Gastroesophageal sphincter (tissue), 3 donors: Measurements from ENCODE around the gene POMZP3.
"Not testable (repeated sequence)": the region's sequence is repeated elsewhere in the genome, so short reads cannot be mapped to it uniquely, and the experiment has no call there.

Experiments
- POLR2A ChIP-seq, 2 donors: fragments of 450-650 bp; IDR thresholded peaks; one replicate each; pipeline ENCODE4 v1.6.1; 2017; ENCODE audit warnings: antibody characterized with exemption in 2 of 2, mild to moderate bottlenecking in 2 of 2, moderate library complexity in 1 of 2
- TF ChIP-seq, protein P1 (sequence below), 4 experiments: fragments of 200-600 bp in 2 of 4; fragments of 450-650 bp in 2 of 4; sonication (generic) in 1 of 4; IDR thresholded peaks; one replicate each; pipeline ENCODE4 v1.5.1; 2017 to 2019; ENCODE audit warnings: antibody characterized with exemption in 4 of 4, mild to moderate bottlenecking in 2 of 4, moderate library complexity in 2 of 4

DNA sequence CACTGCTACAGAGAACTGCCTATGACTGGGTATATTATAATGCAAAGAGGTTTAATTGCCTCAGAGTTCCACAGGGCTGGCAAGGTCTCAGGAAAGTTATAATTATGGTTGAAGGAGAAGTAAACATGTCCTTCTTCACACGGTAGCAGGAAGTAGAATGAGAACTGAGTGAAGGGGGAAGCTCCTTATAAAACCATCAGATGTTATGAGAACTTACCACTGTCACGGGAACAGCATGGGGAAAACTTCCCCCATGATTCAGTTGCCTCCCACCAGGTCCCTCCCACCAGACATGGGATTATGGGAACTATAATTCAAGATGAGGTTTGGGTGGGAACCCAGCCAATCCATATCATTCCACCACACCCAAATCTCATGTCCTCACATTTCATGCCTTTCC is 34.4 kb downstream of the POMZP3 start:
- not testable (repeated sequence) for TF ChIP-seq POLR2A (IDR thresholded peaks at IDR 0.05)
- TF ChIP-seq, protein P1, sequence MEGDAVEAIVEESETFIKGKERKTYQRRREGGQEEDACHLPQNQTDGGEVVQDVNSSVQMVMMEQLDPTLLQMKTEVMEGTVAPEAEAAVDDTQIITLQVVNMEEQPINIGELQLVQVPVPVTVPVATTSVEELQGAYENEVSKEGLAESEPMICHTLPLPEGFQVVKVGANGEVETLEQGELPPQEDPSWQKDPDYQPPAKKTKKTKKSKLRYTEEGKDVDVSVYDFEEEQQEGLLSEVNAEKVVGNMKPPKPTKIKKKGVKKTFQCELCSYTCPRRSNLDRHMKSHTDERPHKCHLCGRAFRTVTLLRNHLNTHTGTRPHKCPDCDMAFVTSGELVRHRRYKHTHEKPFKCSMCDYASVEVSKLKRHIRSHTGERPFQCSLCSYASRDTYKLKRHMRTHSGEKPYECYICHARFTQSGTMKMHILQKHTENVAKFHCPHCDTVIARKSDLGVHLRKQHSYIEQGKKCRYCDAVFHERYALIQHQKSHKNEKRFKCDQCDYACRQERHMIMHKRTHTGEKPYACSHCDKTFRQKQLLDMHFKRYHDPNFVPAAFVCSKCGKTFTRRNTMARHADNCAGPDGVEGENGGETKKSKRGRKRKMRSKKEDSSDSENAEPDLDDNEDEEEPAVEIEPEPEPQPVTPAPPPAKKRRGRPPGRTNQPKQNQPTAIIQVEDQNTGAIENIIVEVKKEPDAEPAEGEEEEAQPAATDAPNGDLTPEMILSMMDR (IDR thresholded peaks at IDR 0.05): not testable (repeated sequence)
